Stimulated activated CD4-positive, alpha-beta T cell treated with anti-CD3 and anti-CD28 coated beads, Interleukin-15, amount 100 ng/mL, for 1 hour (primary cell): Measurements from ENCODE around the gene NKX2-3.

Source experiments
- DNase-seq, 2 donors: peaks; one replicate each; pipeline ENCODE4 v3.0.0-alpha.2; 2020; ENCODE audit warnings: low read depth in 1 of 2, low spot score in 1 of 2

Gene NKX2-3

DNA sequence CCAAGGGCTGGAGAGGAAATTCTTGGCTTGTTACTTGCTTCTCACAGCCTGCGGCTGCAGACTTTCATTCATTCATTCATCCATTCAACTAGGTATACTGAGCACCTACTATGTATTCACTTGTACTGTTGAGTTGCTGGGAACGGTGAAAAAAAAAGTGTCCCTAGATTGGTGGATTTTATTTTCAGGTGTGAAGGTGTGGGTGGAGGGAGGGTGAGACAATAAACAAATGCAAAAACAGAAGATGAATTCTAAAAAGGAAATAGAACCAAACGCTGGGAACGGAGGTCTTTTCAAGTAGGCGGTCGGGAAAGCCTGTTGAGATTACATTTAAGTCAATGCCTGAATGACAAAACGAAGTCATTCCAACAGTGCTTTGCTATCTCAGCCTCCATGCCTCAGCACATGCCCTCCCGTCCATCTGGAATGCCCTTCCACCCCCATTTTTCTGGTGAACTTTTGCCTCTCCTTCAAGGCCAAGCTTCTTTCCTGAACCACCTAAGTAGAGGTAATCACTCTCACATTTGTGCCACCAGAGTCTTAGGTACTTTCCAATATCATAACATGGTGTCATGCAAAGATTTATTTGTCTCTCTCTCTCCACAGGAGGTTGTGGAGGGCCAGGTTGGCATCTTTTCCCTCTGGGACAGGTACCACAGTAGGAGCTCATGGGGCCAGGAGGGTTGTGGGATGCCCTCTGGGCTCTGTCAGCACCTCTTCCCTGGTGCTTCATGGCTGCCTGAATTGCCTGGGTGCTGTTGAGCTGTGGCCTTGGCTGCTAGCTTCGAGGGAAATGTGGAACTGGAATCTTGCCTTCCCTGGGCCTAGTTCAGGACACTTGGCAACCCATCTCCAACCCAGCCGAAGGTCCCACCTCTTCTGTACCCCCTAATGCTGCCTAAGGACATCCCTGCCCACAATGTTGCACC is 5.5 kb downstream of the NKX2-3 start:
- DNase-seq = no peak

DNA sequence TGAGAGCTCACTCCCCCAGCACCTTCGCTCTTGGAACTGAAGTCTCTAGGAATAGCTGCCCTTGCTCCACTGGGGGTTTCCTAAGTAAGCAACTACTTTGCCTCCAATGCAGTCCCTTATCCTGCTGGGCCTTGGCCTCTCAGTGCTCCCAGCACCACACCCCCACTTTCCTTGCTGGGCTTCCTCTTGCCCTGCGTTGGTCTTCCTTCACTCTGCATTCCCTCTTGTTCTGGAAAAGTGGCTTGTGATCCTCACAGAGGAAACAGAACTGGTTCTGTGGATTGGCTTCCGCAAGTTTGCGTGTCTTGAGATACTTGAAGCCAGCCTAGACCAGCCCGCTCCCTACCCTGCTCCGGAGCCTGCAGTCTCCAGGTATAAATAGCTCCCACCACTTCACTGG is 6.4 kb downstream of the NKX2-3 start:
- no peak for DNase-seq

DNA sequence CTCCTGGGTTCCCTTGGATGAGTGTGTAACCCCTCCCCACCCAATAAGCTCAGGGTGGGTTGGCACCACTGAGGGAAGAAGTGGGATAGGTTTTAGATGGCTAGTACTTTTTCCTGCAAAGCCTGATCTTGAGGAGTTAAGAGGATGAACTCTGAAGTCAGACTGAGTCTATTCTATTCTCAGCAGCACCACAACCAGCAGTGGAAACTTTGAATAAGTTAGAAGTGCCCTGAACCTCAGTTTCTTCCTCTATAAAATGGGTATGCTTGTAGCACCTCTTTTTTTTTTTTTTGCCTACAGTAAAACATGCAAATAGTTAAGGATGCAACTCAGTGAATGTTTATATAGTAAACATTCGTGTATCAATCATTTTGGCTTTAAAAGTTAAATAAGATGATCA is 7.1 kb downstream of the NKX2-3 start:
- DNase-seq = no peak

DNA sequence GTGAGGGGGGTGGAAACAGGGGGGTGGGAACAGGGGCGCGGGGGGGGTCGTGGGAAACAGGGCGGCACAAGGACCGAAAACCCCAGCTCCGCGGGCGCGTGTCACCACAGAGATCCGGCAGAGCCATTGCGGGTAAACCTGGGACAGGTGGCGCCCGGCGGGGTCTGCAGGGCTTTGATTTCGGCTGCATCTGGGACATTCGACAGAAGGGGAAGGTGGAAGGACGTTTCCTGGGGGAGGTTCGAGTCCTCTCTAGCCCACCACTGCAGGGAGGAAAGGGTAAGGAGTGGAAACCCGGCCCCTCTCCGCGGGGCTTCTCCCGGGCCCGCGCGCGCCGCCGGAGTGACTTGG is 7.5 kb downstream of the NKX2-3 start:
- DNase-seq = no peak

DNA sequence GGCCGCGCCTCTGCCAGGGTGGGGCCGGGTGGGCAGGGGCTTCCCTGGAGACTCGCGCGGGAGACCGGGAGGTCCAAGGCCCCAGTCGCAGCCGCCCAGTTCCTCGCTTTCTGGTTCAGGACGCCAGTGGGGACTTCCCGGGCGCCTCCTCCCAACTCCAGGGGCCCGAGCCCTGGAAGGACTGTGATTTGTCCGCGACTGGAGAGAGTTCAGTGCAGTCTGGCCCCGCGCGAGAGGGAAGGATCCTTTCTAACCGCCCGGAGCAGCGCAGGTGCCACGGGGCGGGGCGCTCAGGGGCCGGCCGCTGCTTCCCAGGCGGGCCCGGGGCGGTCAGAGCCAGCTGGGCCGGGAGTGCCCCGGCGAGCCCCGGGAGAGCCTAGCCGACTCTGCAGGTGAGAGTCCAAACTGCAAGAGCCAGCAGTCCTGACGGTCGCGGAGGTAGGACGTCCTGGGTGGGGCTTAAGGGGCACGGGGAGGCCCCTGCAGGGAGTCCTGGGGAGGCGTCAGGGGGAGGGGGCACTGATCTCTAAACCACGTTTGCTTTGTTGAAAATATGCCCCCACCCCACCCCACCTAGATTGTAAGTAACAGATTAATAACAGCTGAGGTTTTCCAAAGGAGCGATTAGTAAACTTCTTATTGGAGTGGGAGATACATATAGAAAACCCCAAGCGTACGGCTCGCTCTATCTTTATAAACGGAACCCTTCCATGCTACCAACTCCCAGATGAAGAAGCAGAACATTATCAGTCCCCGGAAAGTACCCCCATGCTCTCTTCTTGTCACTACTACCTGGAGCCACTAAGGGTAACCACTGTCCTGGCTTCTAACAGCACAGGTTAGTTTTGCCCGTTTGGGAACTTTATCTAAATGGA is 8.2 kb downstream of the NKX2-3 start:
- DNase-seq = no peak

DNA sequence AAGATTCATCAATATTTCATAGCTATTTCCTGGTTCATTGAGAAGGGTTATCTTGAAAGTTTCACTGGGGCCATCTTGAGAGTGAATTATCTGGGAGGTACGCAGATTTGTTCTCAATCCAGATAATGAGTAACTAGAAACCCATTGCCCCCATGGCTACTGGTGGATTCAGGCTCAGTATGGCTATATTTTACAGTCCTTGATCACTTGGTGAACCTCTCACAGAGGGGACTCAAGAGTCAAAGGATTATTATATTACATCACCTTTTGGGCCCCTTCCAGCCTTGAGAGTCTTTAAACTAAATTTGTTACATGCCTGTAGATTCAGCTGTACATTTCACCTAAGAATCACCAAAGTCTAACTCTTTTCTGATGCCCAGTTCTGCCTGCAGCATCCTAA is 11.6 kb downstream of the NKX2-3 start:
- DNase-seq = no peak

DNA sequence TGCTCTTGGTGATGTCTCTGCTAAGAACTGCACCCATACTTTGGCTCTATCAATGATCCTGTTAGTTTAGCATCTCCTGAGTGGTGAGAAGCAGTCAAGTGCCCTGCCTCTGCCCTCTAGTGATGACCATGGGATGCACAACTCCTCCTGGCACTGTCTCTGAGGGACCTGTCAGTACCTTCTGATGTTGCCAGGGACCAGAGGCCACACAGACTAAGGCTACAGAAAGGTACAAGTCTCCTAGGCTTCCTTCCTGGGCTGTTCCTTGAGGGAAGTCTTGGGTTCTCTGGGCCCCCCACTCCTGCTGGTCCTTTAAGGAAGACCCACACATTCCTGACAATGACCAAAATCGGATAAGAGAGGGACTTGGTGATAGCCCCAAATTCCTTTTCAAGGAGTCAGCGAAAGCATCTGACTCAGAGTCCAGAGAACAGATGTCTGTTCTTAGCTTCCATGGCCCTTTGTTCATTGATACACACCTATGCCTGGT is 15.3 kb downstream of the NKX2-3 start:
- no peak for DNase-seq

DNA sequence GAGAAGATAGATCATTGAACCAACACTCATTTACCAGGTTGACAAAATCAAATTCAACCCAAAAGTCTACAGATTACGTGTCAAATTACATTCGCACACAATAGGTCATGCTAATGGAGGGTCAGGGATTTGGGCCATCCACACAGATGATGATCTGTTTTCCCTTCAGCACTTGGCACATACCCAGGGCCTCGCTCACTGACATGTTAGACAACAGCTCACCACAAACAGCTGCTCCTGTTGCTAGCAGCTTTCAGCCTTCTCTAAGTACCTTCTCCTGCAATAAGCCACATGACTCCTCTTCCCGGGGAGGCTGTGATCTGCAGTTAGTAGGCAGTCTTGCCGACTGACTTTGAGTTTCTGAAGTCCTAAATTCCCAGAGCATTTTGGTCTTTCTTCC is 18.4 kb downstream of the NKX2-3 start:
- DNase-seq = no peak

DNA sequence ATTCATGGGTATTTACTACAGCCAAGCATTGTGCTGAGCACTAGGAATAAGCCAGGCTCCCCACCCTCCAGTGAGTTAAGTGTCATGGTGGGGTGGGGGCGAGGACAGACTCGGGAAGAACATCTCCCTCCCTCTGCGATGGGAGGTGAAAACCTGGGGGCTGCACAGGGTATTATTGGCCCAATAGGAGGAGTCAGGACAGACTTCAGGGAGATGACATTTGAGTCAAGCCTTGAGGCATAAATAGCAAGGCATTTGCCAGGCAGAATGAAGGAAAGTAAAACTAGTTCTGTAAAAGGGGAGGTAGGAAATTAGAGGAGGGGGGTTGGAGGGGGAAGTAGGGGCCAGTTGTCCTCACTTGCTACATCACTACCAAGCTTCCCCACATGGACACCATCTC is 18.9 kb downstream of the NKX2-3 start:
- no peak for DNase-seq

DNA sequence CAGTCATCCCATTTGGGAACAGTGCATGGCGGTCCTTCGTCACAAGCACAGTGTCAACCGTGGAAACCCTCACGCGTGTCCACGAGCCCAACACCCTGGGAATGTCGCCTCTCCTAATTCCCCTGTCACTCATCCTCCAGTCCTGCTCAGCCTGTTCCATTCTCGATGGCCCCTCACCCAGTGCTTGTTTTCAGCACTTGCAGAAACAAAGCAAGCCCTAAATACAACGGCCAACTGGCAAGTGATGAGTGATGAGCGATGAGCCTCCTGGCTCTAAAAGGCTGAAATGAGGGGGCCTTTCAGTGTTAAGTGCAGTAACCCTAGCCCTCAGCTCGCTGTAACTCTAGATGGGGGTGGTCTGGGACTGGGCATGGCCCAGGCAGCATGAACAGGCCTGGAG is 22.6 kb downstream of the NKX2-3 start:
- DNase-seq = no peak

DNA sequence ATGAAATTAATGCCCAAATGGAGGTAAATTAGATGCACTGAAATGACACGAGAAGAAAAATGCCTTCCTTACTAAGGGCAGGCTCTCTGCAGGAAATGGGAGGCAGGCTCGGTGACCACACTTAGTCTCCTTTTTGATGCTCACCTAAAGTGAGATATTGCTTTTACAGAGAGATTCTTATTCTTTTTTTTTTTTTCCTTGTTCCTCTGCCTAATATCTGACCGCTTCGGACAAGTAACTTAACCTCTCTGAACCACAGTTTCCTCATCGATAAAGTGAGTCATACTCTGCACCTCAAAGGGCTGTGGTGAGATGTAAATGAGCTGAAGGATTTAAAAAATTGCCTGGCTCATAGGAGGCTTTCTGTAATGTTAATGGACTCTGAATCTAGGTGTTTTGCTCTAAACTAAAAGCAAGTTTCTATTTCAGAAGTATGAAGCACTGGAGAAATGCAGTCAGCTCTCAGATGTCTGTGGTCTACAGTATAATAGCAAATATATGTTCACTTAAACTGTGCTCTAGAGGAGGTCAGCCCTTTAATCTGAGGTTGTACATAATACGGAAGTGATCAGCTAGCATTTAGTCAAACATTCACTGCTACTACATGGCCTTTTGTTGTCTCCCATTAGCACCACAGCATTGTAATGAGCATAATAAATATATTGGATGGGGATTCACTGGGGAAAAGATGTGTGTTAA is 23.2 kb downstream of the NKX2-3 start:
- no peak for DNase-seq

DNA sequence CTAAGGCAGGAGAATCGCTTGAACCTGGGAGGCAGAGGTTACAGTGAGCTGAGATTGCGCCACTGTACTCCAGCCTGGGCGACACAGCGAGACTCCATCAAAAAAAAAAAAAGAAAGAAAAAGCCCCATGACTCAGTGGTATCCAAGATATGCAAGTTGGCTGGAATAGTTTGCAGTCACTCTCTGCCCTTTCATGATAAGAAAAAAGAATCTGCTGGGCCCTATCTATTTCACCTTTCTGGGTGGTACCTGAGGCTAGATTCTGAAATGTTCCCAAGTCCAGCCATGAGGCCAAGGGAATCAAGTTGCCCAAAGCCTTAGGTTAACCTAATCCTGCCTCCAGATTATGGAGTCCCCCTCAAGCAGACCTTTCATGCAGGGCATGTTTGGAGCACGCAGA is 24.3 kb downstream of the NKX2-3 start:
- no peak for DNase-seq

DNA sequence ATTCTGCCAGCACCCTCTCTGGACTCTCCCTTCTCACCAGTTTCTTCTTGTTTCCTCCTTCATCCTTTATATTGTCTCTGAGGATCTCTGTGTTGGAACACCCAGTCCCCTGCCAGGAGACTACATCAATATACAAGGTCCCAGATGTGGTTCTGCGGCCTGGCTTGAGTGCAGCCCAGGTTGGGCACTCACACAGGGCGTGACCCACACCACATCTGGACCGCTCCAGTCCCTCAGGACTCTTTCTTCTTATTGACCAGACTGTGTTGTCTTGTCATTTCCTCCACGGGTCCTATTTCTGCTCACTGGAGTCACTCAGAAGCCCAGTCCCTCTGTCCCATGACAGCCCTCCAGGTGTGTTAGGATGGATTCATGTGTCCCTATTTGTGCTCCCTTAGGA is 26.0 kb downstream of the NKX2-3 start:
- no peak for DNase-seq

DNA sequence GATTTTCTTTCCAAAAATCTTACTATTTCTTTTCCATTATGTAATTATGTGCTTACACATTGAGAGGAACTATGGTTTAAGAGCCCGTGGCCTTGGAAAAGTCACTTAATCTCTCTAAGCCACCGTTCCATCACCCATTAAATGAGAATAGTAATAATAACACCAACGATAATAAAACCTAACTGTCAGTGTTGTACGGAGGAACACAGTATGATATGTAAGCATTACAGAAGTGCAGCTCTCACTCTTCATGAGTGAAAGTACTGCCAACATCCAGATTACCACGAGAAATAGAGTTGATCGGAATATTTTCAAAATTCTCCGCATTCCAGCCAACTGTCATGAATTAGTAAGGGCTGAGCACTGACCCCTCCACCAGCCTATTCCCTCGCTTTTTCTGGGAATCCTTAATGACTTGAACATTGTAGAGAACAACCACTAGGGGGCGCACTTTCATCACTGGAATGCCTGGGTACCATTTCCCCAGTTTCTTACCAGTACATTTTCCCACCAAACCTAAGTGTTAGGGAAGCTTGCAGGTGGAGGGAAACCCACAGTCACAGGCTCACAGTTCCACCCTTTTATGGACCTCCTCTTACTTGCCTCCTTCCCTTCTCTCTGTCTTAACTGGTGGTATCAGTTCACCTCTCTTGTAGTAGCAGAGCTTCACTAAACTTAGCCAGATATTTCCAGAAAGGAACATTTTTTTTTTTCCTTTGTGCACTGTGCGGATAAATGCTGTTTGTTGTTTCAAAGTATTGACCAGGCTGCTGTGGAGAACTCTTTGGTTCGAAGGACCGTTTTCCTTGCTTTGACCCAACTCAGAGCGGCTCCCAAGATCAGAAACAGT is 27.8 kb downstream of the NKX2-3 start:
- no peak for DNase-seq

DNA sequence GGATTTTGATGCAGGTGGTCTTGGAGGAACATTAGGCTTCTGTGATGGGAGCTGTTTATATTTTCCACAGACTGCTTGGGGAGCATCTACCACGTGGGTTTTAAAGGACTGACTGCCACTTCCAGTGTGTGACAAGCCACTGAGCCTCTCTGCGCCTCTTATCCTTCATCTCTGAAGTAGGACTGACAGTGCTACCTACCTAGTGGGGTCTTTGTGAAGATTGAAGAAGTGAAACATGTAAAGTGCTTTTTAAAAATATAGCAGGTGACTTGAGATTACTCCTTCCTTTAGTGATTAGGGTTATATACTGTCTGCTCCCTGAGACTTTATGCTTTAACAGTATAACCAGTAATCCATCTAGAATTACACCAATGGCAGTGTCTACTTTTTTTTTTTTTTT is 29.9 kb downstream of the NKX2-3 start:
- DNase-seq = no peak

DNA sequence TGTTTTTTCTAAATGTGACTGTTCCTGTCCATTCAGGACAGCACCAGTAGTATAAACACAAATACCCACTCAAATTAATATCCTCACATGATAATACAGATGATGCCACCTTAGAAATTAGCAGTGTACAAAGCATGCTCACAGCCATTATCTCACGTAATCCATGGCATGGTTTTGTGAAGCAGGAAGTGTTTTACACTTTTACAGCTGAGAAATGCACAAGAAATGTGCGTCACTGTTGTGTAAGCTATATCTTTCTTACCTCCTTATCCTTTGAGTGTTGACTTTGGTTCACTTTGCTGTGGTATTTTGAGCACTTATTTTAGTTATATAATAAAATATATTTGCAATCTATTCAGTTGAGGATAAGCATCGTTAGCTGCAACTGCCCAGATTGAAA is 31.6 kb downstream of the NKX2-3 start:
- no peak for DNase-seq

DNA sequence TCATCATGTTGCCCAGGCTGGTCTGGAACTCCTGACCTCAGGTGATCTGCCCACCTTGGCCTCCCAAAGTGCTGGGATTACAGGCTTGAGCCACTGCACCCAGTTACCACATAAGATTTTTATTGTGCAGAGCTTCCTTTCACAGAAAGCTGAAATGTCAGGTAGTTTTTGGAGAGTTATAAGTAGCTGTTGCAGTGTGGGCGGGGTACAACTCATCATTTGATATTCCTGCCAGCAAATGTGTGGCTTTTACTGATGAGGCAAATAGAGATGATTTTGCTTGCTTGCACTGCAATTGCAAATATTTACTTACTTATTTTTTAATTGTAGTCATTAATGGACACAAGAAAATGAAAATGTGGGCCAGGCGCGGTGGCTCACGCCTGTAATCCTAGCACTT is 32.4 kb downstream of the NKX2-3 start:
- DNase-seq = no peak

DNA sequence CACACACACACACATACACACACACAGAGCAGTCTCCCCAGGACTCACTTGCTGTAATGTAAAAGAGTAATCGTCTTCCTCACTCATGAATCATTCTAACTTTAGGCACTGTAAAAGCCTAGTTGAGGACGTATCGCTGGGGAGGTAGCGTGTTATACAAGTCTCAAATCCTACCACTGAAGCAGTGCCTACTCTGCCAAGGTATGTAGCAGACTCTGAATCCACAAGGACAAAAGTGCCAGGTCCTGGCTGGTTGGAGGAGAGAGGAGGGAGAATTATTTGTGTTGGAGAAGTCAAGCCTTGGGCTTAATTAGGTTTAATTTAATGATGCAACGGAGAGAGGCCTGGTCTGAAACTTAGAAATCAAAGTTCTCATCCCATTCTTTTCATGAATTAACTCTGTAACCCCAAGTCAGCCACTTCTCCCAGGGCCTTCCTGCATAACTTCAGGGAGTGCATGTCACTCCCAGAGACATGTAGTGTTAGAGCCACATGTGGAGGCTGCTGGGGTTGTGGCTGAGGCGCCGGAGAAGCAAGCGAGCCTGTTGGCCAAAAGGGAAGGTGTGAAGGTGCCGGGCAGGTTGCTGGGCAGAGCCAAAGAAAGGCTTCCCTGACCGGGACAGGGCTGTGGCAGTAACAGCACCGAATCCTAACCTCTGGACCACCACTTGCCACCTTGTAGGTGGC is 36.7 kb downstream of the NKX2-3 start:
- DNase-seq = no peak

DNA sequence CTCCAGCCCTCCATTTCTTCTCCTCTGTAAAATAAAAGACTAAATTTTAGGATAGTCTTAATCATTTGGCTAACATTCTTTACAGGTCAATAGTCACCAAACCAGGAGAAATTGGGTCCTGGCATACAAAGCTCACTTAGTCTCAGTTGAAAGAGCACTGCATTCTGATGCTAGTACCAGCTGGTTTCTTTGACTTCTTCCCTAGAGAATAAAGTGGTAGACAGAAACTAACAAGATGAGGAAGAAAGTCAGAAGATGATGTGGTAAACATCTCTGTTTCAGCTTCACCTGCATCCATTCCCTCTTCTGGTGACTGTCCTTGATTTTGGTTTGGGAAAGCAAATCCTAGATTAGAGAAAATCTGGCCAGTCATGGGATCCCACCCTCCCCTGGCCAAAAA is 37.2 kb downstream of the NKX2-3 start:
- no peak for DNase-seq

DNA sequence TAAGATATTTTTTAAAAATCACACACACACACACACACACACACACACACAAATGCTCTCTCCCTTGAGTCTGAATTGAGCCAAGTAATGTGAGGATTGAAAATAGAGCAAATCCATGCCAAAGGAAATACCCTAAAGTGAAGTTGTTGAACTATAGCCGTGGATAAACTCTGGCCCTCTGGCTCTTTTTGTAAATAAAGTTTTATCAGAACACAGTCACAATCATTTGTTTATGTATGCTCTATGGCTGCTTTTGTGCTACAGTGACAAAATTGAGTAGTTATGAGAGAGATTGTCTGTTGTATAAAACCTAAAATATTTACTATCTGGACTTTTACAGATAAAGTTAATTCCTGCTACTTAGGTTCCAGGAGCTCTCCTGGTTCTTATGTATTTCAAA is 39.1 kb downstream of the NKX2-3 start:
- DNase-seq = no peak
